GM23338 (cell line): ENCODE results near the gene ANKS1B. TPM values are rescaled to one million over a fixed set of nuclear protein-coding genes. Genes with fewer than 3 reads are reported as not detected.

ENCODE experiments used
- ATAC-seq: fragments of 200-7000 bp; cut with Tn5 transposase; 3 replicates; pipeline ENCODE4 v1.9.1; 2020
- DNase-seq: peaks from one replicate; pipeline ENCODE4 v3.0.0-alpha.2; 2015; ENCODE audit warnings: low spot score
- H2AFZ ChIP-seq: fragments of 200-600 bp; sonication (generic); 2 replicates; pipeline ENCODE4 v1.8.0; 2016; ENCODE audit warnings: antibody characterized with exemption, mild to moderate bottlenecking, moderate library complexity
- H3F3A ChIP-seq: fragments of 200-600 bp; sonication (generic); replicated peaks from 2 replicates; pipeline ENCODE4 v1.8.0; 2017; ENCODE audit warnings: antibody characterized with exemption, mixed run types, low read depth
- H3K27ac ChIP-seq: fragments of 200-600 bp; sonication (generic); 2 replicates; pipeline ENCODE4 v1.6.1; 2016; ENCODE audit warnings: low read depth
- H3K27me3 ChIP-seq: fragments of 200-600 bp; sonication (generic); 2 replicates; pipeline ENCODE4 v1.8.0; 2016; ENCODE audit warnings: mild to moderate bottlenecking, mixed run types, moderate library complexity; ENCODE audit not compliant: insufficient read depth
- H3K36me3 ChIP-seq: fragments of 200-600 bp; sonication (generic); 2 replicates; pipeline ENCODE4 v1.8.0; 2016; ENCODE audit warnings: mild to moderate bottlenecking; ENCODE audit not compliant: insufficient read depth
- H3K4me1 ChIP-seq: fragments of 200-600 bp; sonication (generic); 2 replicates; pipeline ENCODE4 v1.8.0; 2016; ENCODE audit warnings: mild to moderate bottlenecking, moderate library complexity; ENCODE audit not compliant: insufficient read depth
- H3K4me2 ChIP-seq: fragments of 200-600 bp; sonication (generic); 2 replicates; pipeline ENCODE4 v1.7.1; 2017; ENCODE audit warnings: mixed run types
- H3K4me3 ChIP-seq: fragments of 200-600 bp; sonication (generic); 2 replicates; pipeline ENCODE4 v1.6.1; 2016; ENCODE audit warnings: mixed run types
- H3K79me2 ChIP-seq: fragments of 200-600 bp; sonication (generic); replicated peaks from 2 replicates; pipeline ENCODE4 v1.8.0; 2017; ENCODE audit warnings: mild to moderate bottlenecking; ENCODE audit not compliant: insufficient read depth
- H3K9me2 ChIP-seq: fragments of 200-600 bp; sonication (generic); 2 replicates; pipeline ENCODE4 v1.8.0; 2017; ENCODE audit not compliant: insufficient read depth
- H4K20me1 ChIP-seq: fragments of 200-600 bp; sonication (generic); replicated peaks from 2 replicates; pipeline ENCODE4 v1.8.0; 2017; ENCODE audit warnings: mild to moderate bottlenecking; ENCODE audit not compliant: insufficient read depth
- H3K27ac Mint-ChIP-seq: 2 replicates; pipeline ENCODE4 v1.8.0; 2020; ENCODE audit warnings: inconsistent platforms, mild to moderate bottlenecking, moderate library complexity, mixed read lengths
- H3K27me3 Mint-ChIP-seq: 3 replicates; pipeline ENCODE4 v1.8.0; 2022; ENCODE audit warnings: low read depth, mild to moderate bottlenecking, moderate library complexity, mixed read lengths, inconsistent platforms; ENCODE audit not compliant: insufficient read depth, poor library complexity
- H3K36me3 Mint-ChIP-seq: 3 replicates; pipeline ENCODE4 v1.8.0; 2021; ENCODE audit warnings: low read depth, mild to moderate bottlenecking, inconsistent platforms, moderate library complexity, mixed read lengths
- H3K4me1 Mint-ChIP-seq: 3 replicates; pipeline ENCODE4 v1.8.0; 2020; ENCODE audit warnings: mild to moderate bottlenecking, inconsistent platforms, mixed read lengths
- H3K4me3 Mint-ChIP-seq: 3 replicates; pipeline ENCODE4 v1.8.0; 2021; ENCODE audit warnings: moderate library complexity, mild to moderate bottlenecking, inconsistent platforms, mixed read lengths
- H3K9me3 Mint-ChIP-seq: 3 replicates; pipeline ENCODE4 v1.8.0; 2020; ENCODE audit warnings: moderate library complexity, mild to moderate bottlenecking, inconsistent platforms, mixed read lengths
- CREB1 ChIP-seq: fragments of 250-450 bp; sonication (Bioruptor Pico); IDR thresholded peaks from 2 replicates; pipeline ENCODE4 v1.5.0; 2020; ENCODE audit warnings: low read depth, mild to moderate bottlenecking, moderate library complexity
- CTCF ChIP-seq, 2 experiments: fragments of 200-600 bp in 1 of 2; sonication (generic) in 1 of 2; conservative IDR thresholded peaks; 2 replicates each; pipeline versions ENCODE4 v1.5.1 to v1.6.1; 2016 to 2017; ENCODE audit warnings: antibody characterized with exemption in 2 of 2, low read depth in 2 of 2, mild to moderate bottlenecking in 2 of 2, moderate library complexity in 1 of 2
- ETS1 ChIP-seq: IDR thresholded peaks from 2 replicates; pipeline ENCODE4 v1.6.1; 2016; ENCODE audit warnings: antibody characterized with exemption
- EZH2 ChIP-seq: fragments of 200-600 bp; sonication (generic); IDR thresholded peaks from one replicate; pipeline ENCODE4 v1.8.0; 2017; ENCODE audit warnings: antibody characterized with exemption, mild to moderate bottlenecking, low read depth; ENCODE audit not compliant: unreplicated experiment
- EZH2phosphoT487 ChIP-seq: fragments of 200-600 bp; sonication (generic); IDR thresholded peaks from one replicate; pipeline ENCODE4 v1.8.1; 2018; ENCODE audit warnings: antibody characterized with exemption; ENCODE audit not compliant: unreplicated experiment
- NANOG ChIP-seq: IDR thresholded peaks from 2 replicates; pipeline ENCODE4 v1.6.1; 2016; ENCODE audit warnings: antibody characterized with exemption, borderline replicate concordance
- STAT1 ChIP-seq: IDR thresholded peaks from one replicate; pipeline ENCODE4 v1.6.1; 2016; ENCODE audit warnings: antibody characterized with exemption; ENCODE audit not compliant: unreplicated experiment
- ZNF114 ChIP-seq: fragments of 250-450 bp; sonication (Bioruptor Pico); IDR thresholded peaks from 2 replicates; pipeline ENCODE4 v1.5.0; 2020; ENCODE audit warnings: mild to moderate bottlenecking, moderate library complexity
- ZNF331 ChIP-seq: fragments of 250-450 bp; sonication (Bioruptor Pico); IDR thresholded peaks from 2 replicates; pipeline ENCODE4 v1.5.0; 2020; ENCODE audit warnings: low read depth, mild to moderate bottlenecking, moderate library complexity
- ZNF462 ChIP-seq: fragments of 250-450 bp; sonication (Bioruptor Pico); IDR thresholded peaks from 2 replicates; pipeline ENCODE4 v1.5.0; 2020; ENCODE audit warnings: mild to moderate bottlenecking, moderate library complexity
- polyA plus RNA-seq: library from polyadenylated mRNA; unstranded; fragments of >200 nt; fragmentation: Nextera tagmentation; extraction: Ambion mirVana; gene quantifications from 2 replicates; pipeline ENCODE4 v1.2.1, GENCODE V29; 2016
- total RNA-seq: library from RNA; depleted of rRNA; stranded (reverse); fragments of >200 nt; shearing (Covaris generic); gene quantifications from 2 replicates; pipeline ENCODE4 v1.2.3, GENCODE V29; 2014

The ANKS1B gene
- total and polyA plus RNA-seq, 2 experiments from 2014 or later = 4.3 to 5.8 TPM

GRCh38 chr12:98852181-98852580, 1132.6 kb downstream of the ANKS1B start:
- no peak overlapping the region for H3K4me3 Mint-ChIP-seq
- no peaks in the 10 kb centered on the region for H3K9me2 ChIP-seq
- DNase-seq = no peak
- TF ChIP-seq EZH2phosphoT487 = no peak
- no peak overlapping the region for H3K4me2 ChIP-seq
- no peak for ATAC-seq
- no peaks in the 10 kb centered on the region for H3K79me2 ChIP-seq
- H3K36me3 ChIP-seq = no peaks in the 10 kb centered on the region
- H3K27ac Mint-ChIP-seq = no peak overlapping the region
- no peaks in the 10 kb centered on the region for H3K9me3 Mint-ChIP-seq
- H3F3A ChIP-seq = no peaks in the 10 kb centered on the region
- no peak overlapping the region for H3K4me3 ChIP-seq
- H3K27me3 ChIP-seq = no peaks in the 10 kb centered on the region
- H3K36me3 Mint-ChIP-seq = no peaks in the 10 kb centered on the region
- peaks cover 8% of the 10 kb centered on the region; the same call in 1 of the 2 replicates for H3K4me1 ChIP-seq
- peaks cover 29% of the 10 kb centered on the region for H3K4me1 Mint-ChIP-seq
- H3K27me3 Mint-ChIP-seq = no peaks in the 10 kb centered on the region
- H4K20me1 ChIP-seq = no peaks in the 10 kb centered on the region
- no peak overlapping the region for H3K27ac ChIP-seq
- no peak overlapping the region for H2AFZ ChIP-seq

- Mint-ChIP-seq H3K4me3 (no peak overlapping the region), H3K4me1 (peaks cover 14% of the 10 kb centered on the region), H3K9me3 (no peaks in the 10 kb centered on the region; the same call in 2 of the 3 replicates), H3K36me3 (no peaks in the 10 kb centered on the region), H3K27ac (no peak overlapping the region), H3K27me3 (no peaks in the 10 kb centered on the region)
- ATAC-seq = no peak
- Histone ChIP-seq H3F3A (no peaks in the 10 kb centered on the region), H3K27ac (no peak overlapping the region), H3K4me2 (no peak overlapping the region), H3K4me1 (no peaks in the 10 kb centered on the region), H2AFZ (no peak overlapping the region), H3K79me2 (no peaks in the 10 kb centered on the region), H3K9me2 (no peaks in the 10 kb centered on the region), H4K20me1 (no peaks in the 10 kb centered on the region), H3K36me3 (no peaks in the 10 kb centered on the region), H3K4me3 (no peak overlapping the region), H3K27me3 (no peaks in the 10 kb centered on the region)
- DNase-seq = no peak
- TF ChIP-seq ZNF114 (no peak), ZNF331 (no peak), ETS1 (no peak), CTCF (conservative IDR thresholded peaks at IDR 0.05; ENCODE audit: low read depth in 2 of 2) (no peak), EZH2 (no peak), ZNF462 (CRISPR knock-in tag) (no peak), EZH2phosphoT487 (no peak), NANOG (no peak), STAT1 (no peak), CREB1 (CRISPR knock-in tag) (no peak)
Observed at GRCh38 chr12:98847242-98847641, 1137.5 kb downstream of the ANKS1B start.
